ENCODE data around the gene FLOT2.

Gene FLOT2

DNA sequence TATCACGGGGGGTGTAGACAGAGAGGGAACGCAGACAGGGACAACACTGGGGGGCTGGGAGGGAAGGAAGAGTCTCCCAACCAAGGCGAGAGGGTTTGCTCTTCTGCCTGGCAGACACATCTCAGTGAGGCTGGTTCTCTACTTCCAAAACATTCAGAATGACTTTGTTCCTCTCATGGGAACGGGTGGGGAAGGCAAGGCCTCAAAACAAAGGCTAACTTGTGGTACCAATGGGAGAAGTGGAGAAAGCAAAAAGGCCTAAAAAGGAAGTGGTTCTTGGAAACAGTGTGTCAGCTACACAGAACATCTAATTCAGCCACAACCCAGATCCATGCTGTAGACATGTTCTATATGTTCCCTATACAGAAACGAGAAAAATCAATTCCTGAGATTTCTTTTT is 7.5 kb downstream of the FLOT2 start:
- Histone ChIP-seq H3K27me3 (ENCODE audit: insufficient read depth, low read length) (no peaks in the 10 kb centered on the region), H3K4me1 (ENCODE audit: insufficient read depth, low read length) (no peaks in the 10 kb centered on the region), H3K9me3 (ENCODE audit: insufficient read depth, low read depth, low read length) (no peaks in the 10 kb centered on the region), H3K27ac (ENCODE audit: low read length) (no peak overlapping the region), H3K4me3 (ENCODE audit: low read length) (no peak overlapping the region), H3K9ac (ENCODE audit: low read depth, low read length) (no peak overlapping the region), H3K36me3 (ENCODE audit: insufficient read depth, low read depth, low read length) (no peaks in the 10 kb centered on the region)

DNA sequence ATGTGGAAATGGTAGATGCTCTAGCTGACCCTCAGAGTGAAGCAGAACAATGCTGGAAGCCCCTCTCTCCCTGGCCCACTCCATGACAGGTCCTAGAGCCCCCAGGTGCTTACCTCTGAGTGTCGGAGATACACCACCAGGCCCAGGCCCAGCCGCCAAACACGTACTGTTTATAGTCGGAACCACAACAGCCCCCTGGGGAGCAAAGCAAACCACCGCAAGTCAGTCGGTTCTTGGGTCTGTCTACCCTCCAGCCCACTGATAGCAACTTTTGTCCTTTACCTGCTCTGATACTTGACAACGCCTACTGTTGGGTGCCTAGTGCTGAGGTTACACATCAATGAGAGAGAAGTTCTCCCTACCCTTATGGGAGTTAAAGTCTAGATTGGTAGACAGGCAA is 8.7 kb downstream of the FLOT2 start:
- Histone ChIP-seq H3K27me3 (ENCODE audit: insufficient read depth, low read length) (no peaks in the 10 kb centered on the region), H3K4me1 (ENCODE audit: insufficient read depth, low read length) (no peaks in the 10 kb centered on the region), H3K4me3 (ENCODE audit: low read length) (no peak overlapping the region)

DNA sequence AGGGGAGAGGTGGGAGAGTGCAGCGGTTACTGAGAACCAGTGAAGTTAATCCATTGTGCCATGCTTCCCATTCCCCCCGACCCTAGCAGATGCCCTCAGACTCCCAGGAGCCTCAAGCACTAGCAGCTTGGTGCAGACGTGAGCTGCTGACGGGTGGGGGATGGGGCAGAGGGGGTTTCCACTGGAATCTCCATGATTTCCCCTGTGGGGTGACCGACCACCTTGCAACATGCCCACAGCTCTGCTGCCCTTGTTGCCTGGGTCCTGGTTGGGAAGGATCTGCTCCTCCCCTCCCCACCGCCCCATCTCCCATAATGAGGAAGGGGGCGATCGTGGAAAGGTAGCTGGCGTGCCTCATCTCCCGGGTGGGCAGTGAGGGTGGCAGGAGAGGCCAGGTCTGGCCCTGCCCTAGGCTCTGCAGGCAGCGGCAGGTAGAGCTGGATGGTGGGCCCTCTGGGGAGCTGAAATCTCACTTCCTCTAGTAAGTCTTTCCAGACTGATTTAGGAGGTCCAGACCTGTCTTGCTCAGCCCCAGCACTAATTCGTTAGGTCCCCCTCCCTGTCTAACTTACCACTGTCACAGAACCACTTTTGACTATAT is 9.6 kb downstream of the FLOT2 start:
- H3K36me3 ChIP-seq (ENCODE audit: insufficient read depth, low read depth, low read length): peaks cover 7% of the 10 kb centered on the region; the same call in 1 of the 2 replicates
- no peak overlapping the region for H3K9ac ChIP-seq (ENCODE audit: low read depth, low read length)
- no peak overlapping the region for H3K4me3 ChIP-seq (ENCODE audit: low read length)
- H3K27ac ChIP-seq (ENCODE audit: low read length): no peak overlapping the region
- H3K27me3 ChIP-seq (ENCODE audit: insufficient read depth, low read length): no peaks in the 10 kb centered on the region
- no peaks in the 10 kb centered on the region for H3K4me1 ChIP-seq (ENCODE audit: insufficient read depth, low read length)
- H3K9me3 ChIP-seq (ENCODE audit: insufficient read depth, low read depth, low read length): no peaks in the 10 kb centered on the region

More for the DNA sequence above, 8.7 kb downstream of the FLOT2 start:
- Histone ChIP-seq H3K9me3 (ENCODE audit: insufficient read depth, low read depth, low read length) (no peaks in the 10 kb centered on the region), H3K9ac (ENCODE audit: low read depth, low read length) (no peak overlapping the region), H3K27ac (ENCODE audit: low read length) (no peak overlapping the region), H3K36me3 (ENCODE audit: insufficient read depth, low read depth, low read length) (peaks cover 5% of the 10 kb centered on the region; the same call in 1 of the 2 replicates)

DNA sequence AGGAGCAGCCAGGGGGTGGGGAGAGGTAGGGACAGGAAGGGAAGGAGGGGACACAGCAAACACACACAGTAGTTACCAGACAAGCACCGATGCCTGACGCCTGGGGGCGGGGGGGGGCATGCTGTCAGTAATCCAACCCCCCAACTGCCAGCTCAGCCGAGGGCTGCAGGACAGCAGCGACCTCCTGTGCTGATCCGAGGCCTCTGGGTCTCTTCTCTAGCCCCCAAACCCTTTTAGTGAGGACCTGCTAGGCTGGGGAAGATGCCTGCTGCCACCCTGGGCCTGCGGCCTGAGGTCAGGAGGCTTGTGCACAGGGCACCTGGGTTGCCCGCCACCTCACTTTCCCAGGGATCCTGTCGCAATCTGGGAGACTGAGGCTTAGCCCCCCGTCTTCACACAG is 11.6 kb downstream of the FLOT2 start:
- Histone ChIP-seq H3K27me3 (ENCODE audit: insufficient read depth, low read length) (no peaks in the 10 kb centered on the region), H3K27ac (ENCODE audit: low read length) (no peak overlapping the region), H3K4me1 (ENCODE audit: insufficient read depth, low read length) (no peaks in the 10 kb centered on the region), H3K4me3 (ENCODE audit: low read length) (no peak overlapping the region), H3K9me3 (ENCODE audit: insufficient read depth, low read depth, low read length) (no peaks in the 10 kb centered on the region), H3K36me3 (ENCODE audit: insufficient read depth, low read depth, low read length) (peaks cover 27% of the 10 kb centered on the region), H3K9ac (ENCODE audit: low read depth, low read length) (no peak overlapping the region)

DNA sequence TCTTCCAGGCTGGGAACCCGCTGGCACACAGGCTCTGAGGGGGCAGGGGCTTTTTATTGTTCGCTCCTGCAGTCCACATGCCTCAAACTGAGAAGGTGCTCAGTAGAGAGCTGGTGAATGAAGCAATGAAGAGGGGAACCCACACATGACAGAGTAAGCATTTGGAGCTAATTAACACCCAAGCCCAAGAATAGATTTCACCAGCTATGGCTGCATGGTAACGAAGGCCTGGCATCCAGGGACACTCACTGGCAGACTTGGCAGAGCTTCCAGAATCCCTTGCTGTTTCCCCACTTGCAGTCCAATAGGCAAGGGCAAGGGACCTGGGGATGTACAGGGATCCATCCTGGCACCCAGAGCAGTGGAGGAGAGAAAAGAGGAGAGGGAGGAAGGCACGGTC is 12.2 kb downstream of the FLOT2 start:
- Histone ChIP-seq H3K27ac (ENCODE audit: low read length) (no peak overlapping the region), H3K27me3 (ENCODE audit: insufficient read depth, low read length) (no peaks in the 10 kb centered on the region), H3K4me3 (ENCODE audit: low read length) (no peak overlapping the region), H3K36me3 (ENCODE audit: insufficient read depth, low read depth, low read length) (peaks cover 33% of the 10 kb centered on the region), H3K9me3 (ENCODE audit: insufficient read depth, low read depth, low read length) (no peaks in the 10 kb centered on the region), H3K4me1 (ENCODE audit: insufficient read depth, low read length) (no peaks in the 10 kb centered on the region), H3K9ac (ENCODE audit: low read depth, low read length) (no peak overlapping the region)

DNA sequence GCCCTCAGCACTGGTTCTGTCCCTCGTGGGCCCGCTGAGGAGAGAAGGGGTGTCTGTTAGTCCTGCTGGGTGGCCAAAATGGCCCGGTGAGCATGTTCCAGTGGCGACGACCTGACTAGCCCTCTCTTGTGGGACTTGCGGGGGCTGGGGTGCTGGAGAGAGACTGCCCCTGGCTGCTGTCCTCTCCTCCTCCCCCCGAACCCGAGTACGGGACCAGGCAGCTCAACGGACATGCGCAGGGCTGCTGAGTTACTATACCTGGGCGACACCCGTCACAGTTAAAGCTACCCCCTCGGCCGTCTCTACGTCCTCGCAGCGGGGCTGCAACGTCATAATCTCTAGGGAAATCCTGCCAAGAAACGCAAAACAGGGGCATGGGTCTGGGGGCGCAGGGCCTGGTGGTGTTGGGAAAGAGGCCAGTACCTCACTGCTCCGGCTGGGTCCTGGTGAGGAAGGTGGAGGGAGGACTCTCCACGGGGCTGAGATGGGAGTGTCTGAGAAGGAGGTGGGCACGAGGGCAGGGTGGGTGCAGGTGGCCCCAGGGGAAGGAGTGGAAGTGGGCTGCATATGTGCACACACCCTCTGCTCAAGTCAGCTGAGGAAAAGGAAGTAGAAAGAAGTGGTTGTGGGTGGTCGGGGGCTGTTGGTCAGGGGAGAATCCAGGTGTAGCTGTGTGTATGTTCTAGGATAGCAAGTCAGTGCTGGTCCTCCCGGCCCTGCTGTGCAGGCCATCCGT is 13.4 kb downstream of the FLOT2 start:
- no peaks in the 10 kb centered on the region for H3K4me1 ChIP-seq (ENCODE audit: insufficient read depth, low read length)
- H3K9ac ChIP-seq (ENCODE audit: low read depth, low read length): no peak overlapping the region
- no peaks in the 10 kb centered on the region for H3K9me3 ChIP-seq (ENCODE audit: insufficient read depth, low read depth, low read length)
- peaks cover 45% of the 10 kb centered on the region for H3K36me3 ChIP-seq (ENCODE audit: insufficient read depth, low read depth, low read length)
- H3K4me3 ChIP-seq (ENCODE audit: low read length): no peak overlapping the region
- H3K27me3 ChIP-seq (ENCODE audit: insufficient read depth, low read length): no peaks in the 10 kb centered on the region
- H3K27ac ChIP-seq (ENCODE audit: low read length): no peak overlapping the region

DNA sequence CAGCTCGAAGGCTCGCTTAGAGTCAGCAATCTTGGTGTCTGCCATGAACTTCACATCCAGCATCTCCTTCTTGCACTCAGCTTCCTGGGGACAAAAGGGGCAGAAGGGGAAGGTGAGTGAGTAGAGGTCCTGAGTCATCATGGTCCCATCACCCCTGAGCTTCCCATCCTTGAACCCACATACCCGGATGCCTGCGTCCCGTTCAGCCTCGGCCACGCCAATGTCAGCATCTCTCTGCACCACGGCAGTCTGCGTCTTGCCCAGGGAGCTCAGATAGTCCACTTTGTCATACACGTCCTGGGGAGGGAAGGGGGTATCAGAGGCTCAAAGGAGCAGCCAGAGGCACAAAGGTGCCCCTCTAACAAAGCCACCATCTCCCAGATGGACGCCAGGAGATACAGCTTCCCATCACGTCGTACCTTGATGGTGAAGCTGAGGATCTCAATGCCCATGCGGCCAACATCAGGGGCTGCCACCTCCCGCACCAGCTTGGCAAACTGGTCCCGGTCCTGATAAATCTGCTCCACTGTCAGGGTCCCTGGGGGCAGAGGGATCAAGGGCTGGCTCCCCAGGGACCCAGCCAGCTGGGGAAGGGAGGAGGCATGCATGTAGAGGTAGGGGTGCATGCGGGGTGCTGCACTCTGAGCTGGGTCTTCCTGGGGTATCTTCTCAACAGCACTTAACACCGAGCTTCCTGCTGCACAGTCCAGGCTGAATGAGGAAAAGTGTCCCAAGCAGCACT is 15.2 kb downstream of the FLOT2 start:
- Histone ChIP-seq H3K27me3 (ENCODE audit: insufficient read depth, low read length) (no peaks in the 10 kb centered on the region), H3K4me3 (ENCODE audit: low read length) (no peak overlapping the region), H3K36me3 (ENCODE audit: insufficient read depth, low read depth, low read length) (peaks cover 53% of the 10 kb centered on the region), H3K27ac (ENCODE audit: low read length) (no peak overlapping the region), H3K9me3 (ENCODE audit: insufficient read depth, low read depth, low read length) (no peaks in the 10 kb centered on the region), H3K9ac (ENCODE audit: low read depth, low read length) (no peak overlapping the region), H3K4me1 (ENCODE audit: insufficient read depth, low read length) (no peaks in the 10 kb centered on the region)

DNA sequence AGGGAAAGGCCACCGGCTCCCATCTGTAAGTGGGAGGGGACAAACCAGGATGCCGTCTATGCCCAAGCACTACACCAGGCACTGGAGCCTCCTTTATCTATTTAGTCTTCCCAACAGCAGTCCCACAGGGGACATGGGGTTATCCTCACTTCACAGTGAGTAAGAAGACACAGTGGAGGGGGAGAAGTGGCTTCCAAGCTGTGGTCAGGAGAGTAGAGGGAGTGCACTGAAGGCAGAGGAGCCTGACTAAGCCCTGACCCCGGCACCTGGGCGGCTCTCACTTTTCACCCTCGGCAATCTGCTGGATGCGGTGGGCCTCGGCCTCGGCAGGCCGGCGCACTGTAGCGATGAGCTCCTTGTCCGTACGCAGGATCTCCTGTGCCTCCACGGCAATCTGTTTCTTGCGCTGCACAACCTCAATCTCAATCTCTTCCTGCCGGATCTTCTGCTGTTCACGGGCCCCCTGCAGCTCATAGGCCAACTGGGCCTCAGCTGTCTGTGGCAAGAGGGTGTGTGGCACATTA is 15.9 kb downstream of the FLOT2 start:
- Histone ChIP-seq H3K27ac (ENCODE audit: low read length) (no peak overlapping the region), H3K36me3 (ENCODE audit: insufficient read depth, low read depth, low read length) (peaks cover 53% of the 10 kb centered on the region), H3K27me3 (ENCODE audit: insufficient read depth, low read length) (no peaks in the 10 kb centered on the region), H3K9ac (ENCODE audit: low read depth, low read length) (no peak overlapping the region), H3K4me3 (ENCODE audit: low read length) (no peak overlapping the region), H3K9me3 (ENCODE audit: insufficient read depth, low read depth, low read length) (no peaks in the 10 kb centered on the region), H3K4me1 (ENCODE audit: insufficient read depth, low read length) (no peaks in the 10 kb centered on the region)

DNA sequence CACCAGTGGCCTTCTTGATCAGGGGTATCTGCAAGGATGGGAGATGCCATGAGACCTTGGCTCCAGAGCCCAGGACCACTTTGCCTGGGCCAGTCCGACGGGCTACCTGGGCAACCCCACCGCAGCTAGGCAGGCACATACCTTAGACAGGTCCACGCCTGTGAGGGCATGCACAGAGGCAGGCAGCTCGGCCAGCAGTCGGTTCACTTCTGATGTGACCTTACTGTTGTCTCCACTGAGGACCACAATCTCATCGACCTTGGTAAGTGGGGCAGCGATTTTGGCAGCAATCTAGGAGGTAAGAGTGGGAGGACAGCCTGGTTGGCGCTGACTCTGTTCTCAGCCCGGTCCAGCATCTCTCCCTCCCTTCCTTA is 17.0 kb downstream of the FLOT2 start:
- Histone ChIP-seq H3K9me3 (ENCODE audit: insufficient read depth, low read depth, low read length) (no peaks in the 10 kb centered on the region), H3K9ac (ENCODE audit: low read depth, low read length) (no peak overlapping the region), H3K36me3 (ENCODE audit: insufficient read depth, low read depth, low read length) (peaks cover 53% of the 10 kb centered on the region), H3K4me1 (ENCODE audit: insufficient read depth, low read length) (no peaks in the 10 kb centered on the region), H3K27ac (ENCODE audit: low read length) (no peak overlapping the region), H3K4me3 (ENCODE audit: low read length) (no peak overlapping the region), H3K27me3 (ENCODE audit: insufficient read depth, low read length) (no peaks in the 10 kb centered on the region)

DNA sequence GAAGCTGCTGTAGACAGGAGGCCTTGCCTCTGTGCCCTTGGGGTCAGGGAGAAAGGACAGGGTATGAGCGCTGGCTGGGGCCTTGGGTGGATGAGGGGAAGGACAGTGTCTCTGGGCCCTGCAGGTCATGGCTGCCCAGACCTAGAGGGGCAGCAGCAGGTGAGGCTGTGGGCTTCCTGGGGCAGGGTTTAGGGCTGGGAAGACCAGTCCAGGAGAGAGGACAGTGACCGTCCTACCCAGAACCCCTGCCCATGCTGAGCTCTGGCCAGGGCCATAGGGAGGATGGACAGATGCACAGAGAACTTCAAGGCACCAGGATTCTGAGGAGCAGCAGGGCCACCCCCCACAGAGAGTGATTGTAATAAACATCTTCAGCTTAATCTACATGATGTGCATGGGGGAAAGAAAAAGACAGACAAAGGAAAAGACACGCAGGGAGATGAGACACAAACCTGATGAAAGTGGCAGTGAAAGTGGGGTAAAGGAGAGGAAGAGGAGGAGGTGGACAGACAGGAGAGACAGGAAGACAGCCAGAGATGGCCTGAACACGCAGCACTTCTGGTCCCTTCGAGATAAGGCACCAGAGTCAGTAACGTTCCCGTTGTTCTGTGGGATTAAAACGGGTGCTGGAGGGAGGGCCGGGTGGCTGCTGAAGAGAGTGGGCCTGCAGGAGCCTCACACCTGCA is 17.5 kb downstream of the FLOT2 start:
- H3K9ac ChIP-seq (ENCODE audit: low read depth, low read length): no peak overlapping the region
- peaks cover 53% of the 10 kb centered on the region for H3K36me3 ChIP-seq (ENCODE audit: insufficient read depth, low read depth, low read length)
- no peak overlapping the region for H3K27ac ChIP-seq (ENCODE audit: low read length)
- H3K9me3 ChIP-seq (ENCODE audit: insufficient read depth, low read depth, low read length): no peaks in the 10 kb centered on the region
- no peaks in the 10 kb centered on the region for H3K4me1 ChIP-seq (ENCODE audit: insufficient read depth, low read length)
- H3K27me3 ChIP-seq (ENCODE audit: insufficient read depth, low read length): no peaks in the 10 kb centered on the region
- H3K4me3 ChIP-seq (ENCODE audit: low read length): no peak overlapping the region

DNA sequence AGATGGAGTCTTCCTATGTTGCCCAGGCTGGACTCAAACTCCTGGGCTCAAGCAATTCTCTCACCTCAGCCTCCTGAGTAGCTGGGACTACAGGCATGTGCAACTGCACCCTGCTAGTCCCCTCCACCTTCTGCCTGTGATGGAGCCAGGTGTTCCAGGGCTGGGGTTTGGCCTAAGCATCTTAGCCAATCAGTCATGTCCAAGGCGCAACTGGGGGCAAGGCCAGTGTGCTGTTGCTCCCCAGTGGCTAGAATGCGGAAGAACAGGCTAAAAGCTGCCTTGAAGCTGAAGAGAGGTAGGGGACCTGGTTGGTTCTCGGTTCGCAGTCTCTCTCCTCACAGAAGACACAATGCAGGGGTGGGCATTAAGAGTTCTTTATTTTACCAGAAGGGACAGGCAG is 18.6 kb downstream of the FLOT2 start:
- H3K27ac ChIP-seq (ENCODE audit: low read length): no peak overlapping the region
- peaks cover 48% of the 10 kb centered on the region for H3K36me3 ChIP-seq (ENCODE audit: insufficient read depth, low read depth, low read length)
- H3K4me1 ChIP-seq (ENCODE audit: insufficient read depth, low read length): no peaks in the 10 kb centered on the region
- no peak overlapping the region for H3K9ac ChIP-seq (ENCODE audit: low read depth, low read length)
- no peak overlapping the region for H3K4me3 ChIP-seq (ENCODE audit: low read length)
- no peaks in the 10 kb centered on the region for H3K9me3 ChIP-seq (ENCODE audit: insufficient read depth, low read depth, low read length)
- no peaks in the 10 kb centered on the region for H3K27me3 ChIP-seq (ENCODE audit: insufficient read depth, low read length)

Data from iPS-20b (cell line).